Measurements from ENCODE around the gene FAM174A. TPM values are rescaled to one million over a fixed set of nuclear protein-coding genes. Genes with fewer than 3 reads are reported as not detected.

The FAM174A gene
- total and polyA plus RNA-seq, 2 of the 4 experiments (the other 2 are of a cell fraction) = 2.7 to 10.3 TPM

DNA sequence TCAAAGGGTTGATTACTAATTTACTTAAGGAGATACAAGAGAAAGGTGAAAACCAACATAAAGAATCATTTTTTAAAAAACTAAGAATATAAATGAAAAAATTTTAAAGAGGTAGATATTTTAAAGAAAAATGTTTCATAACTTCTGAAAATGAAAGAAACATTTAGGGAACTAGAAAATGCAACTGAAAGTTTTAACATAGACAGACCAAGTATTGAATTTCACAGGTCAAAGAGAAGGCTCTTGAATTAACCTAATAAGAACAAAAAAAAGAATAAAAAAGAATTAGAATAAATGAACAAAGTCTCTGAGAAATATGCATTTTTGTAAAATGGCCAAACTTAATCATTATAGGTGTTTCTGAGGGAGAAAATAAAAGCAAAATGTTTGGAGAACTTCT lies 16.1 kb upstream of the FAM174A start:
- H4K5ac ChIP-seq (ENCODE audit: low read depth, low read length) = no peak overlapping the region
- H3K4me1 ChIP-seq (ENCODE audit: control insufficient read depth, insufficient read depth, low read length) = no peaks in the 10 kb centered on the region
- no peak overlapping the region for H3K14ac ChIP-seq (replicated peaks; ENCODE audit: low read depth, low read length)
- no peak overlapping the region for H2BK15ac ChIP-seq (ENCODE audit: low read depth, low read length)
- H3K4me3 ChIP-seq (ENCODE audit: insufficient read depth, low read depth, low read length) = no peak overlapping the region
- POLR2A ChIA-PET (ENCODE audit: unreplicated experiment) = no interaction called here
- H3K27me3 ChIP-seq (ENCODE audit: control insufficient read depth, insufficient read depth, low read length) = no peaks in the 10 kb centered on the region
- in situ Hi-C loops (cut with MboI; ENCODE audit: low sequenced_read_pairs) (no loop called here), dilution Hi-C loops (cut with HindIII; ENCODE audit: low sequenced_read_pairs, unreplicated experiment) (no loop called here), intact Hi-C loops (cut with micrococcal nuclease) (no loop called here)
- H2AFZ ChIP-seq (replicated peaks; ENCODE audit: low read length, poor library complexity) = no peak overlapping the region
- H3K9me1 ChIP-seq (ENCODE audit: insufficient read depth, low read length) = no peaks in the 10 kb centered on the region
- H3K36me3 ChIP-seq (ENCODE audit: control insufficient read depth, insufficient read depth, low read length) = no peaks in the 10 kb centered on the region
- no peak overlapping the region for H4K8ac ChIP-seq (ENCODE audit: low read depth in 2 of 2, low read length in 2 of 2)
- no peak overlapping the region for H3K9ac ChIP-seq (ENCODE audit: low read depth, low read length)
- H3K56ac ChIP-seq (ENCODE audit: extremely low read depth, insufficient read depth, low read length) = no peak overlapping the region
- TF ChIP-seq, protein P1, sequence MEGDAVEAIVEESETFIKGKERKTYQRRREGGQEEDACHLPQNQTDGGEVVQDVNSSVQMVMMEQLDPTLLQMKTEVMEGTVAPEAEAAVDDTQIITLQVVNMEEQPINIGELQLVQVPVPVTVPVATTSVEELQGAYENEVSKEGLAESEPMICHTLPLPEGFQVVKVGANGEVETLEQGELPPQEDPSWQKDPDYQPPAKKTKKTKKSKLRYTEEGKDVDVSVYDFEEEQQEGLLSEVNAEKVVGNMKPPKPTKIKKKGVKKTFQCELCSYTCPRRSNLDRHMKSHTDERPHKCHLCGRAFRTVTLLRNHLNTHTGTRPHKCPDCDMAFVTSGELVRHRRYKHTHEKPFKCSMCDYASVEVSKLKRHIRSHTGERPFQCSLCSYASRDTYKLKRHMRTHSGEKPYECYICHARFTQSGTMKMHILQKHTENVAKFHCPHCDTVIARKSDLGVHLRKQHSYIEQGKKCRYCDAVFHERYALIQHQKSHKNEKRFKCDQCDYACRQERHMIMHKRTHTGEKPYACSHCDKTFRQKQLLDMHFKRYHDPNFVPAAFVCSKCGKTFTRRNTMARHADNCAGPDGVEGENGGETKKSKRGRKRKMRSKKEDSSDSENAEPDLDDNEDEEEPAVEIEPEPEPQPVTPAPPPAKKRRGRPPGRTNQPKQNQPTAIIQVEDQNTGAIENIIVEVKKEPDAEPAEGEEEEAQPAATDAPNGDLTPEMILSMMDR (conservative IDR thresholded peaks at IDR 0.05; ENCODE audit: low read depth, low read length) = no peak
- TF ChIP-seq MAZ (IDR thresholded peaks at IDR 0.05; ENCODE audit: borderline replicate concordance, low read depth, low read length) = no peak
- no peak for TF ChIP-seq POLR2A (IDR thresholded peaks at IDR 0.05; ENCODE audit: low read depth, low read length)
- no peak for TF ChIP-seq RCOR1 (IDR thresholded peaks at IDR 0.05; ENCODE audit: insufficient replicate concordance, low read length)
- TF ChIP-seq, protein P2, sequence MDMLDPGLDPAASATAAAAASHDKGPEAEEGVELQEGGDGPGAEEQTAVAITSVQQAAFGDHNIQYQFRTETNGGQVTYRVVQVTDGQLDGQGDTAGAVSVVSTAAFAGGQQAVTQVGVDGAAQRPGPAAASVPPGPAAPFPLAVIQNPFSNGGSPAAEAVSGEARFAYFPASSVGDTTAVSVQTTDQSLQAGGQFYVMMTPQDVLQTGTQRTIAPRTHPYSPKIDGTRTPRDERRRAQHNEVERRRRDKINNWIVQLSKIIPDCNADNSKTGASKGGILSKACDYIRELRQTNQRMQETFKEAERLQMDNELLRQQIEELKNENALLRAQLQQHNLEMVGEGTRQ (IDR thresholded peaks at IDR 0.05; ENCODE audit: low read depth, low read length) = no peak
- no peak for TF ChIP-seq NFE2L2 (IDR thresholded peaks at IDR 0.05; ENCODE audit: low read depth, low read length)
- TF ChIP-seq FOS (IDR thresholded peaks at IDR 0.05; ENCODE audit: low read depth, low read length) = no peak
- no peak for TF ChIP-seq RFX5 (IDR thresholded peaks at IDR 0.05; ENCODE audit: low read depth, low read length)
- no peak for TF ChIP-seq RAD21 (IDR thresholded peaks at IDR 0.05; ENCODE audit: low read length)
- TF ChIP-seq BHLHE40 (IDR thresholded peaks at IDR 0.05; ENCODE audit: low read depth, low read length) = no peak
- TF ChIP-seq MXI1 (IDR thresholded peaks at IDR 0.05; ENCODE audit: borderline replicate concordance, low read depth, low read length) = no peak
- no peak for TF ChIP-seq SMC3 (IDR thresholded peaks at IDR 0.05; ENCODE audit: low read depth, low read length)
- TF ChIP-seq, protein P3, sequence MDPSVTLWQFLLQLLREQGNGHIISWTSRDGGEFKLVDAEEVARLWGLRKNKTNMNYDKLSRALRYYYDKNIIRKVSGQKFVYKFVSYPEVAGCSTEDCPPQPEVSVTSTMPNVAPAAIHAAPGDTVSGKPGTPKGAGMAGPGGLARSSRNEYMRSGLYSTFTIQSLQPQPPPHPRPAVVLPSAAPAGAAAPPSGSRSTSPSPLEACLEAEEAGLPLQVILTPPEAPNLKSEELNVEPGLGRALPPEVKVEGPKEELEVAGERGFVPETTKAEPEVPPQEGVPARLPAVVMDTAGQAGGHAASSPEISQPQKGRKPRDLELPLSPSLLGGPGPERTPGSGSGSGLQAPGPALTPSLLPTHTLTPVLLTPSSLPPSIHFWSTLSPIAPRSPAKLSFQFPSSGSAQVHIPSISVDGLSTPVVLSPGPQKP (IDR thresholded peaks at IDR 0.05; ENCODE audit: borderline replicate concordance, low read depth, low read length) = no peak
- no peak for TF ChIP-seq MAFK (IDR thresholded peaks at IDR 0.05; ENCODE audit: low read depth, low read length)
- no peak for TF ChIP-seq CHD1 (IDR thresholded peaks at IDR 0.05; ENCODE audit: low read depth, low read length)
- TF ChIP-seq CEBPB (IDR thresholded peaks at IDR 0.05; ENCODE audit: low read depth, low read length) = no peak
- no peak overlapping the region for H2AK5ac ChIP-seq (ENCODE audit: low read depth, low read length)
- H3K27ac ChIP-seq (ENCODE audit: insufficient read depth, low read length) = no peak overlapping the region
- no peak overlapping the region for H3K23ac ChIP-seq (ENCODE audit: low read depth, low read length)
- no peaks in the 10 kb centered on the region for H4K20me1 ChIP-seq (ENCODE audit: insufficient read depth, low read length)
- H3K18ac ChIP-seq (ENCODE audit: low read depth, low read length) = no peak overlapping the region
- CTCF ChIA-PET = no interaction called here
- no peaks in the 10 kb centered on the region; the same call in none of the 2 replicates for H3K9me3 ChIP-seq (ENCODE audit: control insufficient read depth, insufficient read depth, low read length)
- H3K4ac ChIP-seq (ENCODE audit: low read depth, low read length) = no peak overlapping the region
- no peak overlapping the region for H2BK120ac ChIP-seq (ENCODE audit: low read depth, low read length)
- DNase-seq = no peak
- no peak overlapping the region for H2BK20ac ChIP-seq (ENCODE audit: low read depth, low read length)
- no peak overlapping the region for H2AK9ac ChIP-seq (replicated peaks; ENCODE audit: low read depth, low read length, poor library complexity)
- no peak overlapping the region for H2BK5ac ChIP-seq (ENCODE audit: low read depth, low read length, poor library complexity, severe bottlenecking)
- H3K4me2 ChIP-seq (ENCODE audit: low read depth, low read length) = no peak overlapping the region
- no TSS peak for BruUV-seq (replicated peaks)
- ATAC-seq (ENCODE audit: low read depth) = no peak
- no peak overlapping the region for H4K91ac ChIP-seq (ENCODE audit: insufficient read depth, low read depth, low read length)
- no peaks in the 10 kb centered on the region for H3K79me1 ChIP-seq (ENCODE audit: low read depth in 1 of 2, low read length in 2 of 2)
